GM20000 (cell line): Measurements from ENCODE around the gene TSPAN13.

Experiments
- DNase-seq: peaks from one replicate; pipeline ENCODE4 v3.0.0; 2012; ENCODE audit warnings: low spot score
- TF ChIP-seq, protein P1 (sequence below): IDR thresholded peaks from 2 replicates; pipeline ENCODE4 v1.5.1; 2012; ENCODE audit warnings: mild to moderate bottlenecking, control low read depth; ENCODE audit errors: extremely low read depth, missing control alignments

Gene TSPAN13

DNA sequence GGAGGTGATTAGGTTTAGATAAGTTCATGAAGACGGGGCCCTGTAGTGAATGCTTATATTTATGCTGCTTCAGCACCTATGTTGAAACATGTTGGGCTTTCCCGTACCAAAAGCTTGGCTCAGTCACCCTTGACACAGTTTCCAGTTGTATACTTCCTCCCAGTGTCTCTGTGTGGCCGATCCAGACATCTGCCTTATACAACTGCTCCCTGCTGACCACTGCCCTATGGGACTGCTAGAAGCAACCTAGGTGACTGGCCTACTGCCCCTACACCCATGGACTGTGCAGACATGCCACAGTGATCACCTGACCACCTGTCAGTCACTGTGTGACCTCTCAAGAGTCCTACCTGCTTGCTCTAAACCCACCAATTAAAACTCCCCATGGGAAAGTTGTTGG lies 22.6 kb upstream of the TSPAN13 start:
- DNase-seq, result no peak
- TF ChIP-seq, protein P1, sequence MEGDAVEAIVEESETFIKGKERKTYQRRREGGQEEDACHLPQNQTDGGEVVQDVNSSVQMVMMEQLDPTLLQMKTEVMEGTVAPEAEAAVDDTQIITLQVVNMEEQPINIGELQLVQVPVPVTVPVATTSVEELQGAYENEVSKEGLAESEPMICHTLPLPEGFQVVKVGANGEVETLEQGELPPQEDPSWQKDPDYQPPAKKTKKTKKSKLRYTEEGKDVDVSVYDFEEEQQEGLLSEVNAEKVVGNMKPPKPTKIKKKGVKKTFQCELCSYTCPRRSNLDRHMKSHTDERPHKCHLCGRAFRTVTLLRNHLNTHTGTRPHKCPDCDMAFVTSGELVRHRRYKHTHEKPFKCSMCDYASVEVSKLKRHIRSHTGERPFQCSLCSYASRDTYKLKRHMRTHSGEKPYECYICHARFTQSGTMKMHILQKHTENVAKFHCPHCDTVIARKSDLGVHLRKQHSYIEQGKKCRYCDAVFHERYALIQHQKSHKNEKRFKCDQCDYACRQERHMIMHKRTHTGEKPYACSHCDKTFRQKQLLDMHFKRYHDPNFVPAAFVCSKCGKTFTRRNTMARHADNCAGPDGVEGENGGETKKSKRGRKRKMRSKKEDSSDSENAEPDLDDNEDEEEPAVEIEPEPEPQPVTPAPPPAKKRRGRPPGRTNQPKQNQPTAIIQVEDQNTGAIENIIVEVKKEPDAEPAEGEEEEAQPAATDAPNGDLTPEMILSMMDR, result no peak

DNA sequence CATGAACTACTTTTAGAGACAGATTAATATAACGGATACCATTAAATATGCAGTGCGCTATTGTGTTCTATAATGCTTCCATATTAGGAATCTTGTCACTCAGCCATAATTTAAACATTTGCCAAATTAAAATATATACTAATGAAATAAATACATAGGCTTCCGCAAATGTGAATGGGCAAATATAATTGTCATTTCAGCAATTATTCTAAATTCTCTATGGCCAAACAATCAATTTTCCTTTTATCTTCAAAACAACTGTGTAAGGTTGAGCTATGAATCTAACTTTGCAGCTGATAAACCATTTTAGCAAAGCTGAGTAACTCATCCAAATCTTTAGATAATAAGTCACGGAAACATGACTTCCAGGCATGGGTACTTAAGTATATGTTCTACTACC lies 20.7 kb upstream of the TSPAN13 start:
- TF ChIP-seq, protein P1, result no peak

DNA sequence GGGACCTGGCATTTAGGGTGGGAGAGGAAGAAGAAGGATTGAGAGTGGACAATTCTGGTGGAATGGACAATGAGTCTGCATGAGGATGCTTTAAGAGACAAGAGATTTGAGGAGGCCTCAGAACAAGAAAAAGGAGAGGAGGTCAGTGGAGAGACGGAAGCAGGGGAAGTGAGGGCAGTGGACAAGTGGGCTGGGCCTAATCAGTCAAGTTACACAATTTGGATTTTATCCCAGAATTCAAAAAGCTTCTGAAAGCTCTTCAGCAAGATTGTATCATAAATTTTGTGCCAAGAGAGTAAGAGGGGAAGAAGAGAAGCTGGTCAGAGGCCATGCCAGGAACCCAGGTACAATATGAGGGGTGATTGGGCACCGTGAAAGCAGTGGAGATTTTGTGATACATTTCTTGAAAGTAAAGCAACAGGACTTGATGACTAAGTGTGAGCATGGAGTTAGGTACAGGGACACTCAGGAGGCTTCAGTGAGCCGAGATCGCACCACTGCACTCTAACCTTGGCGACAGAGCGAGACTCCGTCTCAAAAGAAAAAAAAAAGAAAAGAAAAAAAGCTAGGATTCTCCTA lies 19.3 kb upstream of the TSPAN13 start:
- no peak for DNase-seq
- TF ChIP-seq, protein P1, result no peak

More for the DNA sequence above, 20.7 kb upstream of the TSPAN13 start:
- DNase-seq, result no peak

DNA sequence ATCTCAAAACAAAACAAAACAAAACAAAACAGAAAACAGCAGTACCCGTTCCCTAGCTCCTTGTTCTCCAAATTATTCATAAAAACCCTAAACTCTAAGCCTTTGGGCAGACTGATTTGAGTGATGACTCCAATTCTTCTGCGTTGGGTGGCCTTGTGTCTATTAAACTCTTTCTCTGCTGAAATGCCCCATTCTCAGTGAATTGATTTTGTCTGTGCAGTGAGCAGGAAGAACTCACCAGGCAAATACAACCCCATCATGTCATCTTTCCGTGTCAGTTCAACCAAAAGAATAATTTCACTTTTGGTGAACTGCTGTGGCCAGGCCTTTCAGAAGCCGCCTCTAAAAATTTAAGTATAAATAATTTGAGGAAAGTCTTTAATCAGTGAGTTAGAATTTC lies 18.5 kb upstream of the TSPAN13 start:
- TF ChIP-seq, protein P1, result no peak

DNA sequence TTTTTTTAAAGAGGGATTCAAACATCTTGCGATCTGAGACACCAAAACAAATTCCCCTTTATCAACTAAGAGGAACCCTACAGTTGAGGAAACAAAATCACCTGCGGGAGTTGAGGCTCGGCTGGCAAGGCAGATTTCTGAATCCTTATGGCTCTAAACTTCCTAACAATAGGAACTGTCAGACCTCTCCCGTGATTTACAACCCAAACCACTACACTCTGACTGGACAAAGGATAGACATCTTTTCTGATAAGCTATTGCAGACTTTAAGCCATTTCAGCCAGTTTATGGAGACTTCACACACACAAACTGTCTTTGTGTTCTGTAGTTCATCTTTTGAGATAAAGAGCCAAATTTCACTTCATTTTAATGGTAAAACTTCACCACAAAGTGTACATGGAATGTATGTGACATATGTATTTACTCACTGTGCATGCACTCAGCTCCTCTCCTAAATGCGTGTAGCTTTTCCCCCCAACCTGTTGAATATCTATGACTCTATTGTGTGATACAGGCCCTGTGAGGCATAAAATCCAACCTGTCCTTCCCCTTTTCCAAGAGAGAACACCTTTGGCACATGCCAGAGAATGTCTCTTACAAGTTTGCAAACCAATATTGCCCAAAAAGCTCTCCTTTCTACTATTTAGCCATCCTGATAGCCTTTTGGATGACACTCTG lies 15.4 kb upstream of the TSPAN13 start:
- DNase-seq, result no peak
- TF ChIP-seq, protein P1, result no peak

More for the DNA sequence above, 18.5 kb upstream of the TSPAN13 start:
- no peak for DNase-seq

DNA sequence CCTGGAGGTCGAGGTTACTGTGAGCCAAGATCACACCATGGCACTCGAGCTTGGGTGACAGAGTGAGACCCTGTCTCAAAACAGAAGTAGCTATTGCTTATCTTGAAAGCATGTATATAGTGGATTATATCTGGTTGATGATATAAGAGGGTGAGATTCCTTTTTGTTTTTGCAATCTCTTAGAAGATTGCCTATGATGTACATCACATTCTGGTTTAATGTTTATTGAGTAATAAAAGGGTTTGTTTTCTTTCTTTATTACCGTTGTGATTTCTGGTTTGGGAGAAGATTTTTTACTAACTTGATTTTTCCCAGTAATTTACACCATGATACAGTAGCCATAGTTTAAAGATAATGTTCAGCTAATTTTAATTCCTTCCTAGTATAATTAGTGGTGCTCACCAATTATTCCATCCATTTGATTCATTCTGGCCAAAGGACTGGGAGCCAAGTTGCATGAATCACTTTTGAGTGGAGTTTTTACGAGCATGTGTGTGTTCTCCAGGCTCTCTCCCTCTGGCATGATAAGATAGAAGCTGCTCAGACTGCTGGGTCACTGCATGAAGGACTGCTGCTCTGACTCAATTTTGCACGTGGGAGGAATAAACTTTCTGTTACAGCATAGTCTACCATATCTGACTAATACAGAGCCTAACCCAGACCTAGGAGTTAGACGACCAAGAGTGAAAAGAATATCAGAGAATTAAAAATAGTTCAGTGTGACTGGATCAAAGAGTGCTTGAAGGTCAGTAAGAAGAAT lies 13.5 kb upstream of the TSPAN13 start:
- TF ChIP-seq, protein P1, result no peak
- no peak for DNase-seq

DNA sequence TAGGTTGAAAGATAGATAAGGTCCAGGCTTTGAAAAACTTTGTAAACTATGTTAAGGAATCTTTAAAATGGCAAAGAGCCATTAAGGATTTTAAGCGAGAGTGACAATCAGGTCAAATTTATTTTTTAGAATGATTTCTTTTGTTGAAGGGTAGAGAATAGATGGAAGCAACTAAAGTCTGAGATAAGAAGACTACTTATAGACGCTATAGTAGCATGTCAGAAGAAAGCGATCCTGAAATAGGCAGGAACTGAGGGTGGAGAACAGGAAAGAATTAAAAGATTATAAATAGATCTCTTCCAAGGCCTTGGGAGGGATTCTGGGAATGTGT lies 13.0 kb upstream of the TSPAN13 start:
- TF ChIP-seq, protein P1, result no peak
- DNase-seq, result no peak
